GM12864 (cell line): ENCODE data around the gene CDH4.

Experiments used
- DNase-seq: peaks from one replicate; pipeline ENCODE4 v3.0.0-alpha.2; 2011; ENCODE audit warnings: low read depth
- H3K4me3 ChIP-seq: 2 replicates; pipeline ENCODE4 v1.5.1; 2011; ENCODE audit warnings: mild to moderate bottlenecking, low read depth, low read length, control low read depth
- TF ChIP-seq, protein P1 (sequence below): IDR thresholded peaks from 2 replicates; pipeline ENCODE4 v1.5.1; 2011; ENCODE audit warnings: low read depth, mild to moderate bottlenecking, moderate library complexity, low read length, control low read depth, inconsistent platforms; ENCODE audit errors: missing control alignments

Gene CDH4

DNA sequence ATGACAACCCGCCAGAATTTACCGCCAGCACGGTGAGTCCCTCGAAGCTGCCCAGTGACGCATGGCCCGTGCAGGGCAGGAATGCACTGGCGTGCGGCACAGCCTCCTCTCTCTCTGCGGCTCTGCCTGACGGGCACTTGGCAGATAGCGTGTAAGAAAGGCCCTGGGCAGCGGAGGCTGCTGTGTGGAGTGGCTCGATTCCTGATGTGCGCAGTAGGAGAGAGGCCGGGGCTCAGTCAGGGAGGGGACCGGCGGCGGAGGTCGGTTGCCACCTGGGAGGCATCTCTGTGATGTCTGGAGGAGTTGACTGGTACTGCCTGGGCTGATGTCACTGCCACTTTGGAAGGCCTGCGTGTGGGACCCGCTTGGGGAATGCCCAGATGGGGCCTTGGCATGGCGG lies 643.0 kb downstream of the CDH4 start:
- TF ChIP-seq, protein P1, sequence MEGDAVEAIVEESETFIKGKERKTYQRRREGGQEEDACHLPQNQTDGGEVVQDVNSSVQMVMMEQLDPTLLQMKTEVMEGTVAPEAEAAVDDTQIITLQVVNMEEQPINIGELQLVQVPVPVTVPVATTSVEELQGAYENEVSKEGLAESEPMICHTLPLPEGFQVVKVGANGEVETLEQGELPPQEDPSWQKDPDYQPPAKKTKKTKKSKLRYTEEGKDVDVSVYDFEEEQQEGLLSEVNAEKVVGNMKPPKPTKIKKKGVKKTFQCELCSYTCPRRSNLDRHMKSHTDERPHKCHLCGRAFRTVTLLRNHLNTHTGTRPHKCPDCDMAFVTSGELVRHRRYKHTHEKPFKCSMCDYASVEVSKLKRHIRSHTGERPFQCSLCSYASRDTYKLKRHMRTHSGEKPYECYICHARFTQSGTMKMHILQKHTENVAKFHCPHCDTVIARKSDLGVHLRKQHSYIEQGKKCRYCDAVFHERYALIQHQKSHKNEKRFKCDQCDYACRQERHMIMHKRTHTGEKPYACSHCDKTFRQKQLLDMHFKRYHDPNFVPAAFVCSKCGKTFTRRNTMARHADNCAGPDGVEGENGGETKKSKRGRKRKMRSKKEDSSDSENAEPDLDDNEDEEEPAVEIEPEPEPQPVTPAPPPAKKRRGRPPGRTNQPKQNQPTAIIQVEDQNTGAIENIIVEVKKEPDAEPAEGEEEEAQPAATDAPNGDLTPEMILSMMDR, result no peak
- no peak for DNase-seq
- H3K4me3 ChIP-seq, result no peak overlapping the region

DNA sequence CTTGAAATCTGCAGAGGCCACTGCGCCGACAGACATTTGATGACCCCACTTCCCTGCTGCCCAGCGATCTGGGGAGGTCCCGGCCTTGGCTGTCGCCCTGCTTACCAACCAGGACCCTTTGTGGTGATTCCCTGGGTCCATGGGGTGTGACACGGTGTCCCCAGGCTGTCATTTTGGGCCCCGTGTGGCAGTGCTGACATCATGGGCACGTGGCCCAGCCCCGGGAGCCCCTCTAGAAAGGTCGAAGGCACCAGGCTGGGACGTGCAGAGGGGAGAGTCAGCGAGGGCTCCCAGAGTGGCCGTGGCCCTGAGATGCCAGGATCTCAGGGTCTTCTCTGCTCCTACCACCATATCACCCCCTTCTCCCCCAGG lies 643.6 kb downstream of the CDH4 start:
- H3K4me3 ChIP-seq, result no peak overlapping the region
- TF ChIP-seq, protein P1, result no peak
- DNase-seq, result no peak

DNA sequence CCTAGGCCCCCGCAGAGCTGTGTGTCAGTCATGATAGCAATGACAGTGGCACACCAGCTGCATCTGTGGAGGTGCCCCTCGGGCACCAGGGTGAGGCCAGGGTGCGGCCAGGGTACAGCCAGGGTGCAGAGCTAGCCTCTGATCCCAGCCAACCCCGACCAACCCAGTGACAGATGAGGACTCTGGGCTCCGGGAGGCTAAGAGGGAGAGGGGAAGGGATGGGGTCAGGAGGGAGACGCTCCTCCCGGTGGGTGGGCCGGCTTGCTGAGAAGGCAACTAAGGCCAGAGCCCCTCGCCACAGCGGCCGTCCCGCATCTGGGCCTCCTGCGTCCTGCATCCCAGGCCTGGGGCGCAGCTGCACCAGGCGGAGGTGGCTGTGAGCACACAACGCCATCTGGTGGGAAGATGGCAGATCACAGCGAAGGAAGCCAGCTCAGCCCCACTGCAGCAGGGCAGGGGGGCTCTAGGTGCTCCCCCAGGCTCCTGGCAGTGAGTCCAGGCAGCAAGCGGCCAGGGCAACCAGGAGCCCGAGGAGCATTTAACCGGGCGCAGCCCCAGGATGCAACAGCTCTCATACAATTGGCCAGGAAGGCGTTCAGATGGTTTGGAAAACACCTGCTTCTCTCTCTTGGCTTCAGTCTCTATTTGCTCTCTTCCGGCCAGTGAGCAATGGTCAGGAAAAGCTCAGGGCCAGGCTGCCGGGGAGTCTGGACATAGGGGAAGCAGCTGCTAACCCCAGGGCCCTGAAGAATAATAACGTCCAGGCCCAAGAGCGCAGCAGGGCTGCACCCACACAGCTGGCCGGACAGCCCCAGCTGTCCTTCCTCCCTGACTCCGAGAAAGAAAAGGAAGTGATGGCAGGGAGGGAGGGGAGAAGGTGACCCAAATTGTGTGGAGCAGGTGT lies 644.2 kb downstream of the CDH4 start:
- no peak overlapping the region for H3K4me3 ChIP-seq
- TF ChIP-seq, protein P1, result peak; percentile 89
- no peak for DNase-seq

DNA sequence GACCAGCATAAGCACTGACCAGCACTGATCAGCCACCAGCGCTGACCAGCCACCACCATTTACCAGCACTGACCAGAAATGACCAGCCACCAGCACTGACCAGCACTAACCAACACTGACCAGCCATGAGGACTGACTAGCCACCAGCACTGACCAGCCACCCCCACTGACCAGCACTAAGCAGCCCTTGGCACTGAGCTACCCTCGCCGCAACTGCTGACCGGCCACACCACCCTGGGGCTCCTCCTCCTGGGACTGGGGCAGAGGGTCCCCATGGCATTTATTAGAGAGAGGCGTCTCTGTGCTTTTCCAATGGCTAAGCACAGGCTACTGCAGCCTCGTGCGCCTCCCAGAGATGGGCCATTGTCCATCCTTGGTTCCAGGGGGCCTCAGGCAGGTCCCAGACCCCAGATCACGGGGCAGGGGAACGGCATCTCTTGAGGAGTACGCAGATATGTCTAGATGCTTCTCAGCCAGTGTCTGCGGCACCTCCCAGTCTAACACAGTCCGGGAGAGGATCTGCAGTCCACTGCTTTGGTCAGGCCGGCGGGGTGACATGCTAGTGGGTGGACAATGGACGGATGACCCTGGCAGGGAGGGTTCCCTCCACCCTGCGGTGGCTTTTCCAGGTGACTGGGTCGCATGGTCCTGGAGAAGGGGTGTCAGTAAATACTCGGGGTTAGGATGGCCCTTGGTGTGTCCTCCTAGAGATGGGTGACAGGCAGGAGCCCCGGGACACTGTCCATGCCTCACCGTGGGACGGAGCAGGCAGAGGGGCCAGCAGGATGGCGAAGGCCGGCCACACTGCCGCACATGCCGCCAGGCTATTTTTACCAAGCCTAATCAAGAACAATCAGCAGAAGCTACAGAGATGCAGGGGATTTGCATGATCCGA lies 645.6 kb downstream of the CDH4 start:
- TF ChIP-seq, protein P1, result no peak
- H3K4me3 ChIP-seq, result no peak overlapping the region
- no peak for DNase-seq

DNA sequence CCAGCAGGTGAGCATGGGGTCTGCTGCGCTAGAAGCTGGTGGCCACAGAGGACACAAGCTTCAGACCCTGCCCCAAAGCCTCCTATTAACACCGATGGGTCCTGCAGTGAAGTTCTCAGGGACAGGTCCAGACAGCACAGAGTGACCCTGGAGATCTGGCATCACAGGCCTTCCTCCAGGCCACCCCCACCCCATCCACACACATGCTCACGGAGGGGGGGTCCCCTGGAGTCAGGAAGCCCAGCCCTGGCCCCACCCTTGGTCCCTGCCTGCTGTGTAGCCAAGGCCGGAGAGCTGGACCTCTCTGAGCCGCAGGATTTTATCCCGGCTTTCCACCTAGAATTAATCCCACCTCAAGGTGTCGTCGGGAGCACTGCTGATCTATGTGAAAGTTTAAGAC lies 646.3 kb downstream of the CDH4 start:
- no peak for DNase-seq
- H3K4me3 ChIP-seq, result no peak overlapping the region
- TF ChIP-seq, protein P1, result no peak

DNA sequence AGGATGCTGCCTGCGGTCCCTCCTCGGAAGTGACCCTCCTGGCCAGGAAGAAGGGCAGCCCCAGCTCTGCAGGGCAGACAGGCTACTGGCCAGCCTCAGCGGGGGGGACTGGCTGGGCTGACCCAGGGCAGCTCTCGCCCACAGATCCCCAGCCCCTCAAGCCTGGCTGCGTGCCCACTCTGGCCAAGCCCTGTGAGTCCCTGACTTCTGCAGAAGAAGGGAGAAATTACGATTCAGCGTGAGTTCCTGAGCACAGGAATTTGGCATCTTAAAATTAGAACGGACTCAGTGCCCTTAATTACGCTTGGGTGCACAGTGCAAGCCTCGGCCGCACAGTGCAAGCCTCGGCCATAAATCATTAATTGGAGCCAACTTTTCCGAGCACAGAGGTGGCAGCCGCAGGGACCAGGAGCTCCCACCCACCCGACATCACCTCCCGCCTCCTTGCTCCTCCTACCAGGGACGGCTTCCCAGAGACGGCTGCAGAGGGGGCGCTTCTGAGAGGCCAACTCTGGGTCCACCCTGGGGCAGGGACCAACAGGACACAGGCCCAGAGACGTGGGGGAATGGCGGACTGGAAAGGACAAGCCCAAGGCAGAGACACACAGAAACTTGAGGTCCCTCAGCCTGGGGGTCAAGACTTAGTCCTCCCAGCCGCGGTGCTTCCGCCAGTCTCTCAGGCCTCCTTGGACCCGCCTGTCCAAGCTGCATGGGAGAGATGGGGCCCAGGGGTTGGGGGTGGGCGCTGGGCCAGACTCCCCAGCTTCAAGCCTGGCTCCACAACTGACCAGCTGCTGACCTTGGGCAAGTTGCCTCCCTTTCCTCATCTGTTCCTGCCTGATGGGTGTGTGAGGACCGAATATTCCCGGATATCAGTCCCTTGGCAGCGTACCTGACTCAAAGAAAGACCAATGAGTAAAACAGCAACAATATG lies 648.2 kb downstream of the CDH4 start:
- TF ChIP-seq, protein P1, result no peak
- no peak overlapping the region for H3K4me3 ChIP-seq
- DNase-seq, result no peak
